ENCODE data around the gene TRIM63. TPM values are rescaled to one million over a fixed set of nuclear protein-coding genes. Genes with fewer than 3 reads are reported as not detected.

The TRIM63 gene
- total RNA-seq, 4 donors from 2014 or later, result 0.77 to 5.4 TPM; not detected in 2

GRCh38 chr1:26055041-26055440, 12.4 kb downstream of the TRIM63 start:
- no peaks in the 10 kb centered on the region for H3K27me3 ChIP-seq
- H3K27ac ChIP-seq, result no peak overlapping the region
- TF ChIP-seq POLR2A (IDR thresholded peaks at IDR 0.05), result no peak
- no peak for TF ChIP-seq CTCF (IDR thresholded peaks at IDR 0.05)
- no peak overlapping the region for H3K4me3 ChIP-seq
- intact Hi-C loops (cut with DNase I; ENCODE audit: low total_unique reads), result no loop called here
- H3K4me1 ChIP-seq, result no peaks in the 10 kb centered on the region
- no peaks in the 10 kb centered on the region for H3K36me3 ChIP-seq
- no peaks in the 10 kb centered on the region for H3K9me3 ChIP-seq
- no peak for DNase-seq

GRCh38 chr1:26053718-26054560, 13.5 kb downstream of the TRIM63 start:
- no peaks in the 10 kb centered on the region for H3K27me3 ChIP-seq

GRCh38 chr1:26050248-26050640, 17.2 kb downstream of the TRIM63 start:
- Histone ChIP-seq H3K27me3 (peaks cover 11% of the 10 kb centered on the region in 2 donors), H3K9me3 (no peaks in the 10 kb centered on the region), H3K27ac (no peak overlapping the region), H3K36me3 (no peaks in the 10 kb centered on the region), H3K4me1 (peaks cover 0 to 10% of the 10 kb centered on the region in 2 donors), H3K4me3 (no peak overlapping the region)
- DNase-seq, result no peak
- TF ChIP-seq POLR2A (IDR thresholded peaks at IDR 0.05) (no peak), CTCF (IDR thresholded peaks at IDR 0.05) (no peak)
- intact Hi-C loops (cut with DNase I; ENCODE audit: low total_unique reads), result no loop called here

More at GRCh38 chr1:26053718-26054560, 13.5 kb downstream of the TRIM63 start:
- TF ChIP-seq POLR2A (IDR thresholded peaks at IDR 0.05), result no peak
- no peak for DNase-seq
- H3K27ac ChIP-seq, result no peak overlapping the region
- no peaks in the 10 kb centered on the region for H3K9me3 ChIP-seq
- no peak overlapping the region for H3K4me3 ChIP-seq
- intact Hi-C loops (cut with DNase I; ENCODE audit: low total_unique reads), result no loop called here
- no peaks in the 10 kb centered on the region for H3K4me1 ChIP-seq
- no peaks in the 10 kb centered on the region for H3K36me3 ChIP-seq

GRCh38 chr1:26049531-26050247, 17.7 kb downstream of the TRIM63 start:
- H3K9me3 ChIP-seq, result no peaks in the 10 kb centered on the region
- DNase-seq, result no peak
- intact Hi-C loops (cut with DNase I; ENCODE audit: low total_unique reads), result no loop called here
- TF ChIP-seq POLR2A (IDR thresholded peaks at IDR 0.05), result no peak
- no peak for TF ChIP-seq CTCF (IDR thresholded peaks at IDR 0.05)
- no peak overlapping the region for H3K4me3 ChIP-seq
- peaks cover 11 to 14% of the 10 kb centered on the region in 2 donors for H3K27me3 ChIP-seq
- no peaks in the 10 kb centered on the region for H3K36me3 ChIP-seq
- H3K27ac ChIP-seq, result no peak overlapping the region
- H3K4me1 ChIP-seq, result peaks cover 0 to 10% of the 10 kb centered on the region in 2 donors

- Histone ChIP-seq H3K4me3 (no peak overlapping the region), H3K4me1 (peaks cover 0 to 10% of the 10 kb centered on the region in 2 donors), H3K27ac (no peak overlapping the region), H3K27me3 (peaks cover 11 to 14% of the 10 kb centered on the region in 2 donors), H3K9me3 (no peaks in the 10 kb centered on the region), H3K36me3 (no peaks in the 10 kb centered on the region)
- intact Hi-C loops (cut with DNase I; ENCODE audit: low total_unique reads), result no loop called here
- no peak for DNase-seq
- TF ChIP-seq POLR2A (IDR thresholded peaks at IDR 0.05) (no peak), CTCF (IDR thresholded peaks at IDR 0.05) (no peak)
These were observed 20.1 kb downstream of the TRIM63 start for GRCh38 chr1:26047278-26047874.

Data from uterus (tissue), 4 donors.